GM12875 (cell line): ENCODE results near the gene PHLPP2.

Source experiments
- H3K4me3 ChIP-seq: one replicate; pipeline ENCODE4 v1.5.1; 2011; ENCODE audit warnings: low read depth, low read length, control low read depth
- TF ChIP-seq, protein P1 (sequence below): IDR thresholded peaks from 2 replicates; pipeline ENCODE4 v1.5.1; 2011; ENCODE audit warnings: low read depth, mild to moderate bottlenecking, control low read depth, inconsistent platforms, low read length, moderate library complexity, borderline replicate concordance; ENCODE audit not compliant: insufficient read depth

PHLPP2 gene

DNA sequence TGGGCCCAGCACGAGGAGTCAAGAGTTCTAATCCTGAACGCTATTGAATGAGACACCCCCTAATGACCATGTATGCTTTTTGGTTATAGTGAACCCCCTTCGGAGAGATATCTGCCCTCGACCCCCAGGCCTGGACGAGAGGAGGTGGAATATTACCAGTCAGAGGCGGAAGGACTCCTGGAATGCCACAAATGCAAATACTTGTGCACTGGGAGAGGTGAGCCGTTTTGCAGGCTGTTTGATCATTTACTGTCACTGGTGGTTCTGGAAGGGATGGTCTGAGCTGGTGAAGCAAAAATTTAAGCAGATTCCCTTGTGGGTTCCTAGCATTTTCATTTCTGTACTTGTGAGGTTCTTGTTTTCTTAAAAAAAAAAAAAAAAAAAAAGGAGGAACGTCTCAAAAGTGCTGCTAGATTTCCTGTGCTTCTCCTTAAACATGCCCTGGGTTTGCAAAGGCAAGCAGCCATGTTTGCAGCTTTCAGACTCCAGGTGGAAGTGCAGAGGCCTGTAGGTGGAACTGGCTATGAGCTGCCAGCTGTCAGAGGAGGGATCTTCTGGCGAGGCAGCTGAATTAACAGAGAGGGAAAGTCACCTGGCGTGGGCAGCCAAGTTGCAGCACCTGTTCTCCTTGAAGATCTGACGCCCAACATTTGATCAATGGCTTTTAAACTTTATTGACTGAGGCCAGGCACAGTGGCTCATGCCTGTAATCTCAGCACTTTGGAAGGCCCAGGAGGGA lies 95.1 kb downstream of the PHLPP2 start:
- TF ChIP-seq, protein P1, sequence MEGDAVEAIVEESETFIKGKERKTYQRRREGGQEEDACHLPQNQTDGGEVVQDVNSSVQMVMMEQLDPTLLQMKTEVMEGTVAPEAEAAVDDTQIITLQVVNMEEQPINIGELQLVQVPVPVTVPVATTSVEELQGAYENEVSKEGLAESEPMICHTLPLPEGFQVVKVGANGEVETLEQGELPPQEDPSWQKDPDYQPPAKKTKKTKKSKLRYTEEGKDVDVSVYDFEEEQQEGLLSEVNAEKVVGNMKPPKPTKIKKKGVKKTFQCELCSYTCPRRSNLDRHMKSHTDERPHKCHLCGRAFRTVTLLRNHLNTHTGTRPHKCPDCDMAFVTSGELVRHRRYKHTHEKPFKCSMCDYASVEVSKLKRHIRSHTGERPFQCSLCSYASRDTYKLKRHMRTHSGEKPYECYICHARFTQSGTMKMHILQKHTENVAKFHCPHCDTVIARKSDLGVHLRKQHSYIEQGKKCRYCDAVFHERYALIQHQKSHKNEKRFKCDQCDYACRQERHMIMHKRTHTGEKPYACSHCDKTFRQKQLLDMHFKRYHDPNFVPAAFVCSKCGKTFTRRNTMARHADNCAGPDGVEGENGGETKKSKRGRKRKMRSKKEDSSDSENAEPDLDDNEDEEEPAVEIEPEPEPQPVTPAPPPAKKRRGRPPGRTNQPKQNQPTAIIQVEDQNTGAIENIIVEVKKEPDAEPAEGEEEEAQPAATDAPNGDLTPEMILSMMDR = no peak
- no peak overlapping the region for H3K4me3 ChIP-seq

DNA sequence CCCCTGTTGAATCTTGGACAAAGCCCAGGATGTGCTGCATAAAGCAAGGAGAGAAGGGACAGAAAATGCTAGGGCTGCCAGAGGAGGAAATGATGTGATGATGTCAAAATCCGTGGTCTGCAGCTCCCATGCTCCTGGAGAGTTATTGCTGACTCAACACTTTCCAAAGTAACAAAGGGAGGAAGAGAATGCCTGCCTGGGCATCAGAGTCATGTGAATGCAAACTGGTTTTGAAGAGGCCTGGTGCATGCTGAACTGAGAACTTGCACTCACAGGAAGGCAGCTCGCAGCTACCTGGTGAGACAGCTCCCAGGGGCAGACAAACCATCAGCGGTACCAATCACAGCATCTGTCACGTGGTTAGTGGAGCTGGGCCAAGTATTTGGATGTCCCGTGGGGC lies 95.7 kb downstream of the PHLPP2 start:
- H3K4me3 ChIP-seq = no peak overlapping the region
- TF ChIP-seq, protein P1 = no peak

DNA sequence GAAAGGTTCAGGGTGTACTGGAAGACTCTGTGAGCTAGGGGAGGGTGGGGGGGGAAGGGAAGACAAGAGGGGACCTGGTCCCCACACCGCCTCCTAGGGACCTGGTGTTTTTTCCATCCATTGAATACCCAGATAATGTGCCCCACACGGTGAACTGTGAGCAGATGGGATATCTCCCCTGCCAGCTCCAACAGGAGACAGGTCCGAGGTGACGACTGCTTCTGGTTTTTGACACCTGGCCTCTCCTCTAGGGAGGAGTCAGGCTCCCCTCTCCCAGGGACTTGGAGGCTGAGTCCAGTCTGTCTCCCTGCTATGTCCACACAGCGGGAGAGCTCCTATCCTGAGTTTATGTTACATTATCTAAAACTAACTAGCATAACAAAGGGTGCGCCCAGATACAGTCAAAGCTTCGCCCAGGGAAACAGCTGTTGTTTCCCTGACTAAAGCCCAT lies 96.7 kb downstream of the PHLPP2 start:
- H3K4me3 ChIP-seq = no peak overlapping the region
- TF ChIP-seq, protein P1 = no peak

DNA sequence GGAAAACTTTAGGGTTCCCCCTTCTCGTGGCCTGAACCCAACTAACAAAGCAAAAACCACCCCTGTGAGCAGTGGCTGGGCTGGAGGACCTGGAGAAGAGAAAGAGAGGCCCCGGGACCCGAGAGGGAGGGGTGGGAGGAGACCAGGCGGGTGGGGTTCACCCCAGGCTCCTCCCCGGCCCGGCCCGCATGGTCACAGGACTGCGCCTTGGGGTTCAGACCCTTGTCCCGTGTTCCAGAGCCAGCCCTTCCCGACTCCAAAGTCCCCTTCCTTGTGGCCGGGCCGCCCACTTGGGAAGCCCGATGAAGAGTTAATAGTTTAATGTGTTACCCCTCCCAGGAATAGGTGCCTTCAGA lies 97.7 kb downstream of the PHLPP2 start:
- TF ChIP-seq, protein P1 = no peak
- peak overlapping the region; percentile 35 for H3K4me3 ChIP-seq

DNA sequence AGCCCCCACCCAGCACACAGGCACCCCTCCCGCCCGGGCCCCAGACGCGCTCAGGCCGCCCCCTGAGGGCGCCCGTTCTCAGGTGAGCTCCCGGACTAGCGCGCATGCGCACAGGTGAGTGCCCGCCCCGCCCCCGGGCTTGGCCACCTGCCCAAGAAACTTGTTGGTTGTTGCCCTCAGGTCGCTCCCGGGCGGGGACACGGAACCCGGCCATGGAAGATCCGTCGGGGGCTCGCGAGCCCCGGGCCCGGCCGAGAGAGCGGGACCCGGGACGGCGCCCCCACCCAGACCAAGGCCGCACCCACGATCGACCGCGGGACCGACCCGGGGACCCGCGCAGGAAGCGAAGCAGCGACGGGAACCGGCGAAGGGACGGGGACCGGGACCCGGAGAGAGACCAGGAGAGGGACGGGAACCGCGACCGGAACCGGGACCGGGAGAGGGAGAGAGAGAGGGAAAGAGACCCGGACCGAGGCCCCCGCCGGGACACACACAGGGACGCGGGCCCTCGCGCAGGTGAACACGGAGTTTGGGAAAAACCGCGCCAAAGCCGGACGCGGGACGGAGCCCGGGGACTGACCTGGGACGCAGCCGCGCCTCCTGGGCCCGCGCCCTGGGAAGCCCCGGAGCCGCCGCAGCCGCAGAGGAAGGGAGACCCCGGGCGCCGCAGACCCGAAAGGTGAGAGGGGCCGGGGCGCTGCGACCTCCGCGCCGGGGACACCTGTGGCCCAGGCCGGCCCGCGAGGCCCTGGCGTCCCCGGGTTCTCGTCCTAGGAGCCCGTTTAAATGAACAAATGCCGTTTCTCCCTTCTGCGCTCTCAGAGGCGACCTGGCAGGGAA lies 98.3 kb downstream of the PHLPP2 start, which contains the start of gene MARVELD3:
Gene MARVELD3 (plus strand): TSS at position 167 of the 840 bp plus-strand sequence. CDS start 46 bp downstream, at position 213.
- TF ChIP-seq, protein P1 = no peak
- peak within 1 kb of the TSS; percentile 35 for H3K4me3 ChIP-seq

DNA sequence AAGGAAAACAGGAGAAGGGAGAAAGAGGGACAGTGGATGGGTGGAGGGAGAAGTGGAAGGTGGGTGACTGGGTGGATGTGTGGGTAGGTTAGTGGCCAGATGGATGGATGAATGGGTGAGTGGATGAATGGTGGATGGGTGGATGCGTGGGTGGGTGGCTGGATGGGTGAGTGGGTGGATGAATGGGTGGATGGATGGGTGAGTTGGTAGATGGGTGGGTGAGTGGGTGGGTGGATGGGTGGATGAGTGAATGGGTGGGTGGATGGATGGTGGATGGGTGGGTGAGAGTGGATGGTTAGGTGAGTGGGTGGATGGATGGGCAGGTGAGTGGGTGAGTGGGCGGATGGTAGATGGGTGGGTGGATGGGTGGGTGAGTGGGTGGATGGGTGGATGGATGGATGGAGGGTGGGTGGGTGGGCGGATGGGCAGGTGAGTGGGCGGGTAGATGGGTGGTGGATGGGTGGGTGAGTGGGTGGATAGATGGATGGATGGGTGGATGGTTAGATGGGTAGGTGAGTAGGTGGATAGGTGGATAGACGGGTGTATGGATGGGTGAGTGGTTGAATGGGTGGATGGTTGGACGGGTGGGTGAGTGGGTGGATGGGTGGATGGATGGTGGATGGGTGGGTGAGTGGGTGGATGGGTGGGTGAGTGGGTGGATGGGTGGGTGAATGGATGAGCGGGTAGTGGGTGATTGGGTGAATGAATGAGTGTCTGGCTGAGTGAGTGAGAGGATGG lies 99.2 kb downstream of the PHLPP2 start:
- TF ChIP-seq, protein P1 = no peak
- H3K4me3 ChIP-seq = no peak overlapping the region
